Hepatic stellate cell (primary cell): ENCODE measurements around the gene CD300LF.
A peak's percentile ranks its signal among the peaks of the same experiment; 100 is the strongest.

ENCODE experiments used
- DNase-seq: peaks from one replicate; pipeline ENCODE4 v3.0.0; 2011; ENCODE audit warnings: low spot score

The CD300LF gene

DNA sequence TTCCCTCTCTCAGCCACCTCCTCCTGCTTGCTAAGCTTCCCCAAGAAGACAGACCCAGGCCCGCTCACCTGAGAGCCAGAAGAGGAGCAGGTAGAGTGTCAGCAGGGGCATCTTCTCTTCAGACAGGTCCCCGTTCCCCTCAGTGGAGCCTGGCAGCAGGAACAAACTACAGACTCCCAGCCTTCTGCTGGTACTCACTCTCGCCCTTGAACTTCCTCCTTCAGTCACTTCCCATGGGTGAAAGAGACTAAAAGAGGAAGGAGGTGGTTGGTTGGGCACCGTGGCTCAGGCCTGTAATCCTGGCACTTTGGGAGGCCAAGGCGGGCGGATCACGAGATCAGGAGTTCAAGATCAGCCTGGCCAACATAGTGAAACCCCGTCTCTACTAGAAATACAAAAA is at the start of gene CD300LF:
Gene CD300LF (minus strand): TSS at position 168 of the 400 bp plus-strand sequence. CDS start 57 bp downstream, at position 111.
- no peak for DNase-seq

DNA sequence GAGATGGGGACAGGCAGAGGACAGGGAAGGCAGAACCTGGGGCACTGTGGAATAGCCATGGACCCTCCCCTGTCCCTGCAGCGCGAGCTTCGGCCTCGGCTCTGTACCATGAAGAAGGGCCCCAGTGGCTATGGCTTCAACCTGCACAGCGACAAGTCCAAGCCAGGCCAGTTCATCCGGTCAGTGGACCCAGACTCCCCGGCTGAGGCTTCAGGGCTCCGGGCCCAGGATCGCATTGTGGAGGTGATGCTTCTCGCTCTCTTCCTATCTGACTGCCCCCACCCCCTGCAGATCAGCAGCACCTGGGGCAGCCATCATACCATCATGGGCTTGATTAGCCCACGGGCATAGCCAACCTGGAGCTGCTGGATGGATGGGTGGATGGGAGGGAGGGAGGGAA is 49.2 kb upstream of the CD300LF start:
- no peak for DNase-seq

DNA sequence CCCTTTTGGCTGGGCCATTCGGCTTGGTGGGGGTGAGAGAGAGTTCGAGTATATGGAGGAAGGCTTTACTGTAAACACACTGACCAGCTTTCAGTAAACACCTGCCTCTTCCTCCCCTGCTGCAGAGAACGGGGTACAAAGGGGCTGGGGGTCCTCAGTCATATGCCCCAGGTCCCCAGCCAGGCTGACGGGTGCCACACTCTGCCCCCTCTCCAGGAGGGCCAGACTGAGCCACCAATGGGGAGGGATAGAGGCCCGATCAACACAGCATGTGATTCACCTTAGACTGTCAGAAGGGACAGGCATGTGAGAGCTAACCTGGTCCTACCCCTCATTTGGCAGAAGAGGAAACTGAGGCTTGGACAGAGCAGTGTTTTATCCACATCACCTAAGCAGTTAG is 48.7 kb upstream of the CD300LF start:
- DNase-seq = no peak

DNA sequence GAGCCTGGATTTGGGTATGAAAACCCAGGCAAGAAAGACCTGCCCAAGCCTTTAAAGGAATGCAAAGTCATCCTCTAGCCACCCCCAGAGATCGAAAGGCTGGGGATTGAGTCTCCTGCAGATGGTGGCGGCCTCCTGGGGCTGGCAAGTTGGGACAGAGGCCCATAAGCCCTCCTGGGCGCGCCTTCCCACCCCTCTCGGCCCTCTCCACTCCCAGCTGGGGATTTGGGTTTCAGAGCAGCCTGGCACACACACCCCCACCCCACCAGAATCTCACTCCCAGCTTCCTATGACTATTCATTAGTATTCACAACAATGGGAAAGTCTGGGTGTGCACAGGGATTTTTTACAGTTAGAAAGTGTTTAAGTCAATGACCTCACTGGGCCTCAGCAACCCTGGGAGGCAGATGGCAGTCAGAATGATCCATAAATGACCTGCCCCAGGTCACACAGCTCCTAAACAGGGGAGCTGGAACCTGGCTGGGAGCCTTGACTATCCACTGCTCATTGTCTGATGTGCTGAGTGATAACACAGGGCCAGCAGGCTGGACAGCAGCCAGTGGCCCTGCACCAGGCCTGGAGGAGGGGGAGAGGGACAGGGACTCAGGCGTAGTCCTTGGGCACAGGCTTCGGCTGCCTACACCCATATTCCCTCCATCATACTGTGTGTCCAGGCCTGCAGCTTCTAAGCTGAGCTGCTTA is 47.8 kb upstream of the CD300LF start:
- no peak for DNase-seq

DNA sequence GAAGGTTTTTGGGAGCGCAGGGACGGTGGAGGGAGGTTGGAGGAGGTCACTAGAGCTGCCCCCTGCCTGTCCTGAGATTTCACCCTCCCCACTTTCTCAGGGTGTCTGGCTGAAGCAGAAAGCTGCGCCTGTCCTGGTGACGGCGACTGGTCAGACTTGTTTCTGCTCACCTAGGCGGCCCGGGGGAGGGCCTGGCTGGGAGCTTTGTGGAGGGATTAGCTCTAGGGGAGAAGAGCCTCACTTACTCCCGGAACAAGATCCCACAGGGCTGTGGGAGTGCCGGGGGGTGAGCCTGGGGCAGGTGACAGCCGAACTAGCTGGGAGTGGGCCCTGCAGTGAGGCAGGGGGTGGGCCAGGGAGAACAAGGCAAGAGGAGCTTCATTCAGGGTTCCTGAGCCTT is 47.2 kb upstream of the CD300LF start:
- DNase-seq = no peak

DNA sequence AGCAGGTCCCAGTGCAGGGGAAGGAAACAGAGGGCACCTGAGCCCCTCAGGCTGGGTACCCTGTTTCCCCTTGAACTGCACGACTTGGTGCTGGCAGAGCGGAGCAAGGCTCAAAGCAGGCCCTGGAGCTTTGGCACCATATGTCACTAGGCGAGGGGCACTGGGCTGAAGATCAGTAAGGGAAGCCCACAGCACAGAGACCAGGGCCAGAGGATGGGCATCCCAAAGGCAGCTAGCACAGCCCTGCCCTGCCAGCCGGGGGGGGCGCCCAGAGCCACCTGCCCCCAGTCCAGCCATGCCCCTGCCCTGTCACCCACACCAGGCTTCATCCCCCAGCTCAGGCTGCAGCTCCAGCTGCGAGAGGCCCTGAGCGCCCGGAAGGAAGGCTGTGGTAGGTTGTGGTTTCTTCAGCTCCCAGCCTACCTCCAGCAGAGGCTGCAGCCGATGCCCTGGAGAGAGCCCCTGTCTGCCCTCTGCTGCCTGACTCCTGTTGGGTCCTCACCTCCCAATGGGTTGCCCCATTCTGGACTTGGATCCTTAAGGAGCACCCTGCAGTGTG is 46.6 kb upstream of the CD300LF start:
- no peak for DNase-seq

DNA sequence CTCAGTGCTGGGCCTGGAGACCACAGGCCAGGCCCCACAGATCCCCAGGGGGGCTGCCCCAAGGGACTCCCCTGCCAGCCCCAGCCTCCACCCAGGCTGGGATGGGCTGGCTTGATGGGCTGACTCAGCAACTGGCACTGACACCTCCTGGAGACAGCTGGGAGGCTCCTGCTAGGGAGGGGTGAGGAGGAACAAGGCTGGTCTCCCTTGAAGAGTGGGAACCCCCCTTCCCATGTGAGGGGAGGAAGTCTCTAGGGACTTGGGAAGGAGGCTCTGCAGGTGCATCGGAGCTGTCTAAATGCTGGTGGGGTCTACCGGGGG is 46.1 kb upstream of the CD300LF start:
- peak; percentile 75 for DNase-seq

DNA sequence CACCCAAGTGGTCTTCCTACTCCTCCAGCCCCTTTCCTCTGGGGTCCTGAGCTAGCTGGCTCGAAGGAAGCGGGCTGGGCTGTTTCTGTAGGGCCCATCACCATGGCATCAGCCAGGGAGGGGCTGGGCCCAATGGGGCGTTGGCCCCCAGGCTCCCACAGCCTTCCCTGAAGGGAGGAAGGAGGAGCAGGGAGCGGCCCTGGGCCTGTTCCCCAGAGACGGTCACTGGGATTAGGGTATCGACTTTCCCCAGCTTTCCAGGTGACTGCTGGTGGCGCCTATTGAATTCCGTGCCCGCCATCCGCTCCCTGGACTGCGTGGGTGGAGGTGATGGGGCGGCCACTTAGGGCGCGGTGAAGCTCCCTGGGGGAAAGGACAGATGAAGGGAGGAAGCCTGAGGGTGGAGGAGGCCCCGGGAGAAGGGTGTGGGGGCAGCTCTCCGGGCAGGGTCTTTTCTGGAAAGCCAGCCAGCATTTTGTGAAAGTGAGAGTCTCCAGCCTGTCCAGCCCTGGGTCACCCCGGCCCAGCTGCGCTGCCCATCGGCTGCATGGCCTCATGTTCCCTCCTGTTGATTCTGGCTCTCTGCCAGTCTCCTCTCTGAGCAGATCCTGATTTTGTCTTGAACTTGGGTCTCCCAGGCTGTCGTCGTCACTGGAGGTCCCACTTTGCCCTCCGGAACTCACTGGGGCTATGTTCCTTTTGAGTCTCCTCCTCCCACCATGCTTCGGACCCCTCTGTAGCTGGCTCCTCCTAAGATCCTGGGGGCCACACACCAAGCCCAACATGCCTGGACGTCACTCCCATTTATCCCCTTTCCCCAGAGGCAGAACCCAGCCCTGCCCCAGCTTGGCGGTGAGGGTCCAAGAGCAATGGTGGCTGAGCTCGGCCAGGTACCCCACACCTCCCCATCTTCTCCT is 45.5 kb upstream of the CD300LF start:
- DNase-seq = no peak

DNA sequence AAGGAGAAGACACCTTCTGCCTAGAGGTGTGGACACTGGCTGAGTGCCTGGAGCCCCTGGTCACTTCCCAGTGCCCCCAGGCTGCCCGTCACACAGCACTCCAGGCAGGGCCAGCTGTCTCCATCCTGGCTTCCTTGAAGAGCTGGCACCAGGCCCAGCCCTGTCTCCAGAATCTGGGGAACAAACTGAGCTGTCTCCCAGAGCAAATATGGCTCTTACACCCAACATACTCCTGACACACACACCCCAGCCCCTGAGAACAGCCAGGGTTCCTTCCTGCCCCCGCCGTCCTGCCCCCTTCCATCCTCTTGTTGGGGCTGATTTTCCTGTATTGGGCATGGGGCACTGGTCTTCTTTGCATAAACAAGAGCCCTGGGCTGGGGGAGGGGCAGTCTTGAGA is 44.8 kb upstream of the CD300LF start:
- no peak for DNase-seq

DNA sequence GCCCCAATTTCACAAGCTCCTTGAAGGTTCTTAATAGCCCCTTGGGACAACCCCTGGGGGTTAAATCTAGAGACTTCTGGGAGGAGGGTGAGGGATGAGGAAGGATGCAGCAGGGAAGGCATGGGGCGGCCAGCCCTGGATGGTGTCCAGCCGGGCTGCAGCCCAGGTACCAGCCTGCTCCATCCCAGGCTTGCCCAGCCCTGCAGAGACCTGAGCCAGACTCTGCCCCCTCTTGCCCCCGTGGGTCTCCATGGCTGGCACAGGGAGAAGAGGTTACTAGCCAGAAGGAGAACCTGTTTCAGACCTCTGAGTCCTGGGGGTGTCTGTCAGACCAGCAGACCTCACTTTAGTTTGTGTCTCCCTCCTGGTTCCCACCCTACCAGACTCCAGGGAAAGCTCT is 44.2 kb upstream of the CD300LF start:
- DNase-seq = no peak

DNA sequence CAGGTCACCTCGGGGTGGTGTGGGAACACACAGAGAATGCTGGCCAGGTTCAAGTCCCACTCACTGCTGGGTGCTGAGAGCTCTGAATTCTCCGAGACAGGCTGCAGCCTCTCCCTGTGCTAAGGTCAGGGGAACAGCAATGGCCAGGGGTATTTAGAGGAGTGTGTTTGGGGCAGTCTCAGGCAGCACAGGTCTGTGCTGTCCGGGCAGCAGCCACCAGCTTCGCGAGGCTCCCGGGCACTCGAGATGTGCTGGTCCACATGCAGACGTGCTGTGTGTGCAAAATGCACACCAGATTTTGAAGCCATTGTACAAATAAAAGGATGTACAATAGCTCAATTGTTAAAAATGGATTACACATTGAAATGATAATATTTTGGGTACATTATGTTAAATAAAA is 42.8 kb upstream of the CD300LF start:
- no peak for DNase-seq

DNA sequence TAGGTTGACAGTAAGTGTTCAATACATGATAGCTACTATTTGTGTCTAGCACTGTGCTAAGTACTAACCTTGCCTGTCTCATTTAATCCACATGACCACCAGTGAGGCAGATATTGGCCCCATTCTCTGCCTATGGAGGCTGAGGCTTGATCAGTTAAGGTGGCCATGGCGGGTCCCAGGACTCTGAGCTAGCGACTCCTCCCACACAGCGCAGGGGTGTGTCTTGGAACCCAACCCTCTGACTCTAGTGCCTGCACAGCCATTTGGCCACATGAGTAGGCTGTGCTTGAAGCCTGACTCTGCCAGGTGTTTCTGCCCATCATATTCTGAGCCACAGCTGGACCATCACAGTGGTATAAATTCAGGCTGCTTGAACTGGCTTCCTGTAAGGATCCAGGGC is 42.1 kb upstream of the CD300LF start:
- no peak for DNase-seq

DNA sequence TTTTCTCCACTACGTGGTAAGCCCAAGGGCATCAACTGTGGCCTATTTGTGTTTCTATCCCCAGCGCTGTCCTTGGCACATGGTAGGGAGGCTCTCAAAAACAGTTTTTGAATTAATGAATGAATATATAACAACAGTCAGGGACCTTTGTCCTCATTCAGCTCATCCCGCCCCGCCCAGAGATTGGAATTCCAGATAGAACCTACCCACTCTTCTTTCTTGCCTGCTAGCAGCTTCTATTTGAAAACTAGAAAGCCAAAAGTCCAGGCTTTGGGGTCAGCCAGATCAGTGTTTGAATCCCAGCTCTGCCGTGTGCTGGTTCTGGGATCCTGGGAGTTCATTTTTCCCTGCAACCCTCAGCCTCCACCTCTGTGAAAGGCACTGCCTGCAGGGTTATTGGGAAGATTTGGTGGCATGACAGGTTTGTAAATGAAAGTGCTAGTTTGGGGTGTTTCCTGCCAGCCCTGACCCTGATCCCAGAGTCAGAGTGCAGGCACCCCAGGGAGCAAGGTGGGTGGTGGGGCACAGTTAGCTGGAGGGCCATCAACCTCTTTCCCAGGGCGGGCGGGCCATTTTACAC is 40.2 kb upstream of the CD300LF start:
- no peak for DNase-seq

DNA sequence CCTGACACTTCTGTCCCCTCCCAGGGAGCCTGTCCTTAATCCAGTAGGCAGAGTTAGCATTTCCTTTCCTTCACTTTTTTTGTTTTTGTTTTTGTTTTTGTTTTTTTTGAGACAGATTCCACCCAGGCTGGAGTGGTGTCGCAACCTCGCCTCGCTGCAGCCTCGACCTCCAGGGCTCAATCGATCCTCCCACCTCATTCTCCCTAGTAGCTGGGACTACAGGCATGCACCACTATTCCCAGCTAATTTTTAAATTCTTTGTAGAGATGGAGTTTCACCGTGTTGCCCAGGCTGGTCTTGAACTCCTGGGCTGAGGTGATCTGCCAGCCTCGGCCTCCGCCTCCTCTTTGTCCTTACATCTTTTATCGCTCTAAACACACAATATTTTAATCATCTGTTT is 39.7 kb upstream of the CD300LF start:
- DNase-seq = no peak

DNA sequence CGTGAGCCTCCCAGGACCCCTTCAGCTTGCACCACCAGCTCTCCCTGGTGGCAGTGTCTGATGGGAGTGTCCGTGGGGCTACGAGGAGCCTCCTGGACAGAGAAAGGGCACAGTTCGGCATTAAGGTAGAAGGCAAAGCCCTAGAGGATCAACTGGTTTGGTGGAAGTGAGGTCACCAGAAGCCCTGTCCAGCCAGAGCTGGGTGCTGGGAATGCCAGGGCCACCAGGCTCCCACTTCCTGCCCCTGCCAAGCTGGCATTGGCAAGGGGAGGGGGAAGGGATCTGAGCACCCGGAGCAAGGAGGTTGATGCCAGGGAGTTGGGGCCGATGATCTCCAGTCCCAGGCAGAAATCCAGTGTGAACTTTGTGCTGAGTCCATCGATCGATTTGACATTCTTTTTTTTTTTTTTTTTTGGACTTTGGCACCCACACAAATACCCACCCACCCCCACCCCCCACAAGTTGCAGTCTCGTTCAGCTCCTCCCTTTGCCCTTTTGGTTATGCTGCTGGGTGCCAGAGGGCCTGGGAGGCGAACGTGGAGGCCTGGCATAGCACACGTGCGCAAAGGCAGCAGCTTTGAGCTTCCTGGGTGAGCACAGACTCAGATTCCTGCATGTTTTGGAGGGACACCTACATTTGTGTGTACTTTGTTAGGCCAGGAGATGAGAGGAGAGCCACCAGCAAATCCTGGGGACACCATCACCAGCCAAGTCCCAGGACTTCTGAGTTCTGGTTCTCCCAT is 37.8 kb upstream of the CD300LF start:
- DNase-seq = no peak

DNA sequence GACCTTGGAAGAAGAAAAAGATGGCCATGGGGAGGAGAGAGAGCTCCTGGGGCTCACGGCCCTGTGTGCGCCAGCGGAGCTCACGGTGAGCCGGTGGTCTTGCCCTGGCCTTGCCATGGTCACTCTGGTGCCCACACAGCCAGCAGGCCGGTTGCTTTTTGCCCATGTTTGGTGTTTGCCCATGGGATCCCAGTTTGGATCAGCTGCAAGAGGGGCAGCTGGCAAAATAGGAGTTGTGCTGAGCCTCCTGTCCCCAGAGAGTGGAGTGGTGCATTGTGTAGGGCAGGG is 37.3 kb upstream of the CD300LF start:
- no peak for DNase-seq

DNA sequence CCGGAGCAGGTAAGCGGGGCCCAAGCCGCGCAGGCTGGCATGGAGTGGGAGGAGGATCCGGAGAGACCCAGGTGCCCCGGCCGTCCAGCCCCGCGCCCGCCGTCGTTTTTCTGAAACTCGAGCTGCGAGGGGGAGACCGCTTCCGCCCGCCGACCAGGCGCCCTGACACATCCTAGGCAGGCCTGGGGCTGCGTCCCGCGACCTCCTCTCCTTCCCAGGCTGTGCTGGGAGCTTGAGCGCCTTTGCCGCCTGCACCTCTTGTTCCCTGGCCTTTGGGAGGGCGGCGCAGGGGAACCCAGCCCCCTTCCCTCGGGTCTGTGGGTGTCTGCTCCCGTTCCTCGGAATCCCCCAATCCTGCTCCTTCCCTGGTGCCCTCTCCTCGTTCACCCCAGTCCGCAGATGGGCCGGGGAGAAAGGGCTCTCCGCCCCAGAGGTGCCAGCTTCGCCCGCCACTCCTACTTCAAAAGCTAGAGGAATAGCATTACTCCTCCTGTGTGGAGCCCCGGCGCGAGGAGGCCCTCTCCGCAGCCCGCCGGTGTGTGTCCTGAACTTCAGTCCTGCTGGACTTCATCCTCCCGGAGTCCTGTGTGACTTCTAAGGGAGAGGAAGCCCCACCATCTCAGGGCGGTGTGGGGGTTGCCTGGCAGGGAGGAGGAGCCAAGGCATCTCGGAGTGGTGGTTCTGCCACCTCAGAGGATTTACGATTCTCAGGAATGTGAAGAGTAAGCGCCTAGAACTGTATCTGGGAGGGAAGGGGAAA is 36.7 kb upstream of the CD300LF start:
- DNase-seq = no peak

DNA sequence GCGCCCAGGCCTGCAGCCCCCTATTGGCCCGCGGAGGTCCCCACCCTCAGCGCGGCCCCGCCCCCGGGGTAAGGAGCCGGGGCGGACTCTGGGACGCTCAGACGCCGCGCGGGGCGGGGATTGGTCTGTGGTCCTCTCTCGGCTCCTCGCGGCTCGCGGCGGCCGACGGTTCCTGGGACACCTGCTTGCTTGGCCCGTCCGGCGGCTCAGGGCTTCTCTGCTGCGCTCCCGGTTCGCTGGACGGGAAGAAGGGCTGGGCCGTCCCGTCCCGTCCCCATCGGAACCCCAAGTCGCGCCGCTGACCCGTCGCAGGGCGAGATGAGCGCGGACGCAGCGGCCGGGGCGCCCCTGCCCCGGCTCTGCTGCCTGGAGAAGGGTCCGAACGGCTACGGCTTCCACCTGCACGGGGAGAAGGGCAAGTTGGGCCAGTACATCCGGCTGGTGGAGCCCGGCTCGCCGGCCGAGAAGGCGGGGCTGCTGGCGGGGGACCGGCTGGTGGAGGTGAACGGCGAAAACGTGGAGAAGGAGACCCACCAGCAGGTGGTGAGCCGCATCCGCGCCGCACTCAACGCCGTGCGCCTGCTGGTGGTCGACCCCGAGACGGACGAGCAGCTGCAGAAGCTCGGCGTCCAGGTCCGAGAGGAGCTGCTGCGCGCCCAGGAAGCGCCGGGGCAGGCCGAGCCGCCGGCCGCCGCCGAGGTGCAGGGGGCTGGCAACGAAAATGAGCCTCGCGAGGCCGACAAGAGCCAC is 36.0 kb upstream of the CD300LF start, which contains the start of gene NHERF1:
Gene NHERF1 (plus strand): TSS at position 100 of the 750 bp plus-strand sequence. CDS start 219 bp downstream, at position 319.
- DNase-seq = peak; percentile 98

DNA sequence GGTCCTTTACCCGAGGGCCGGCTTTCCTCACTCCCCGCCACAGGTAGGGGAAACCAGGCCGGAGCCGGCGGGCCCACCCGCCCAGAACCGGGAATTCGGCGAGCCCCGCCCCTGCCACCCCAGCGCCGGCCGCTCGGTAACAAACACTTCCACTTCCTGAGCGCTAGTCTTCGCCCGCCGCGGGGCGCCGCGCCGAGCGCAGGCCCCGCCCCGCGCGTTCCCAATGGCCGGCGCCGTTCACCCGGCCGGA is 35.5 kb upstream of the CD300LF start:
- no peak for DNase-seq

DNA sequence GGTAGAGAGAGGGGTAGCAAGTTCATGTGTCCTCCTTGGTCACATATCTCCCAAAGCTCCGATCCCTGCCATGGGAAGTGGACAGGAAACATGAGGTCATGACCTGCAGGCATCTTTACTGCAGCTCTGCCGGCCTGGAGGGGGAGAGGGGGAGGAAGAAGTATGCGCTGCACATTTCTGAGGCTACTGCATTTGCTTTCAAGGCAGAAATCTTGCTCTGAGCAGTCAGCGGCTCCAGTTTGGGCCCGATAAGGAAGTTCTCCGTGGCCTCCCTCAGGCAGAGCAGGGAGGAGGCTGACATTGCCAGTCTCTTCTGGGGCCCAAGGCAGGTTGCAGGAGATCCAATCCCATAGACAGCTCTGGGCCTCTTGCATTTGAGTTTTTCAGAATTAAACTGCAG is 34.2 kb upstream of the CD300LF start:
- DNase-seq = no peak

DNA sequence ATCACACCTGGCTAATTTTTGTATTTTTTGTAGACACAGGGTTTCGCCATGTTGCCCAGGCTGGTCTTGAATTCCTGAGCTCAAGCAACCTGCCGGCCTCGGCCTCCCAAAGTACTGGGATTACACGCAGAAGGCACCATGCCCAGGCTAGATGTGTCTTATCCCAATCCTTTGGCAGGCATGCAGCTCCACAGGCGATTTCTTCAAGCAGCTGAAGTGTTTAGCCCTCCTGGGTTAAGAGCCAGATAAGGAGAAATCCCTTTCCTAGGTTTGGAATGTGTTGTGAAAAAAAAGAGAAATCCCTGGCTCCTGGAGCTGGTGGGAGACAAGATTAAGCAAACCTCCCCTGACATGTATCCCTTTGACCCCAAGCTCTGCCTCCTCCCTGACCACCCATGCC is 33.7 kb upstream of the CD300LF start:
- no peak for DNase-seq
